GM12872 (cell line): ENCODE measurements around the gene CLIC5.

Experiments
- CTCF ChIP-seq: IDR thresholded peaks from 3 replicates; pipeline ENCODE4 v1.5.1; 2011; ENCODE audit warnings: low read depth, mild to moderate bottlenecking, low read length, moderate library complexity; ENCODE audit not compliant: insufficient read depth

The CLIC5 gene

GRCh38 chr6:46056906-46057529, 41.4 kb upstream of the CLIC5 start:
- TF ChIP-seq CTCF = no peak

GRCh38 chr6:46054516-46054915, 38.9 kb upstream of the CLIC5 start:
- TF ChIP-seq CTCF = no peak

GRCh38 chr6:46053039-46053933, 37.6 kb upstream of the CLIC5 start:
- no peak for TF ChIP-seq CTCF

- TF ChIP-seq CTCF = no peak
These were observed 36.8 kb upstream of the CLIC5 start for GRCh38 chr6:46052479-46052878.

- no peak for TF ChIP-seq CTCF
These were observed 36.3 kb upstream of the CLIC5 start for GRCh38 chr6:46051962-46052361.

- TF ChIP-seq CTCF = no peak
These were observed 35.3 kb upstream of the CLIC5 start for GRCh38 chr6:46050845-46051405.

GRCh38 chr6:46048646-46049297, 33.1 kb upstream of the CLIC5 start:
- TF ChIP-seq CTCF = no peak
